ENCODE measurements around the gene DNAJC15.

DNA sequence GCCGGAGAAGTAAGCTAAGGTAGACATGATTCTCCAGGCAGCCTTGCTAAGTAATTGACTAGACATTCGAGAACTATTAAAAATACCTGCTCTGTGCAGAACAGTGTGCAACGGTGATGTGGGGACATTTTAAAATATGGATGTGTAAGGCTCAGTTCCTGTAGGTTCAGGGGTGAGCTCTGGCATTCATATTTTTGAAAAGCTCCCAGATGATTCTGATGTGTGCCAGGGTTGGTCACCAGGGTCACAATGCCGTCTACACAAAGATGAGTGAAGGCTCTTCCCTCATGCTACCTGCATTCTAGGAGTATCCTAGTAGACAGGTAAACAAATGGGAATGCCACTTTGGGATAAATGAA is 30.6 kb upstream of the DNAJC15 start:
- TF ChIP-seq, protein P1, sequence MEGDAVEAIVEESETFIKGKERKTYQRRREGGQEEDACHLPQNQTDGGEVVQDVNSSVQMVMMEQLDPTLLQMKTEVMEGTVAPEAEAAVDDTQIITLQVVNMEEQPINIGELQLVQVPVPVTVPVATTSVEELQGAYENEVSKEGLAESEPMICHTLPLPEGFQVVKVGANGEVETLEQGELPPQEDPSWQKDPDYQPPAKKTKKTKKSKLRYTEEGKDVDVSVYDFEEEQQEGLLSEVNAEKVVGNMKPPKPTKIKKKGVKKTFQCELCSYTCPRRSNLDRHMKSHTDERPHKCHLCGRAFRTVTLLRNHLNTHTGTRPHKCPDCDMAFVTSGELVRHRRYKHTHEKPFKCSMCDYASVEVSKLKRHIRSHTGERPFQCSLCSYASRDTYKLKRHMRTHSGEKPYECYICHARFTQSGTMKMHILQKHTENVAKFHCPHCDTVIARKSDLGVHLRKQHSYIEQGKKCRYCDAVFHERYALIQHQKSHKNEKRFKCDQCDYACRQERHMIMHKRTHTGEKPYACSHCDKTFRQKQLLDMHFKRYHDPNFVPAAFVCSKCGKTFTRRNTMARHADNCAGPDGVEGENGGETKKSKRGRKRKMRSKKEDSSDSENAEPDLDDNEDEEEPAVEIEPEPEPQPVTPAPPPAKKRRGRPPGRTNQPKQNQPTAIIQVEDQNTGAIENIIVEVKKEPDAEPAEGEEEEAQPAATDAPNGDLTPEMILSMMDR (tag by site-specific recombination; IDR thresholded peaks at IDR 0.05) = no peak
- TF ChIP-seq PRDM6 (tag by site-specific recombination; IDR thresholded peaks at IDR 0.05) (no peak), BCL11A (tag by site-specific recombination; IDR thresholded peaks at IDR 0.05; ENCODE audit: low read depth) (no peak), KLF10 (tag by site-specific recombination; IDR thresholded peaks at IDR 0.05) (no peak), ZNF398 (tag by site-specific recombination; IDR thresholded peaks at IDR 0.05) (no peak), ZNF426 (tag by site-specific recombination; IDR thresholded peaks at IDR 0.05) (no peak), ZNF580 (tag by site-specific recombination; IDR thresholded peaks at IDR 0.05) (no peak), ZNF529 (tag by site-specific recombination; IDR thresholded peaks at IDR 0.05; ENCODE audit: insufficient replicate concordance) (no peak), FEZF1 (tag by site-specific recombination; IDR thresholded peaks at IDR 0.05) (no peak)

All from HEK293 (cell line).